ENCODE data around the gene SCARF2. TPM values are rescaled to one million over a fixed set of nuclear protein-coding genes. Genes with fewer than 3 reads are reported as not detected.

Gene SCARF2
- total RNA-seq, 1 experiment from 2014 or later: 1.4 TPM

DNA sequence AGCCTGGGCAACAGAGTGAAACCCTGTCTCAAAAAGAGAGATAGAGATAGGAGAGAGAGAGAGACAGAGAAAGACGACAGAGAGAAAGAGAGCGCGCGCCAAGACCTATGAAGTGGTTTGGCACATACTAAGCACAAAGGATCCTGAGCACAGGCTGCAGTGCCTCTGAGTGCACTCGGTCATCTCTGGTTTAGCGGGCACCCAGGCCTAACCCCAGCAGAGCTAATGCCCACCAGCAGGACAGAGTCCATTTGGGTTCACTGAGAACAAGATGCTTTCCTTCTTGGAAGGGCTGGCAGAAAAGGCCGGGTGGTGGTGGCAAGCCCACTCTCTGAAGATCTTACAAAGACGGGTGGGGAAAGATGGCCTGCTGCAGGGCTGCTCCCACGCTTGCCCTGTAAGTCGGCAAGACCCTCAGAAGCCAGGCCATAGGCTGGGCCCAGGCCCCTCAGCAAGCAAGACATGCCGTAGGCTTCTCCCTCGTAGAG lies 3.3 kb downstream of the SCARF2 start:
- Histone ChIP-seq H3K27ac (ENCODE audit: low read depth, low read length, poor library complexity, severe bottlenecking) (no peak overlapping the region), H3K36me3 (ENCODE audit: insufficient read depth, low read length, poor library complexity, severe bottlenecking) (no peaks in the 10 kb centered on the region), H3K4me3 (ENCODE audit: low read depth, low read length, poor library complexity, severe bottlenecking) (no peak overlapping the region), H3K9me3 (ENCODE audit: low read depth, low read length, poor library complexity, severe bottlenecking) (no peaks in the 10 kb centered on the region), H3K27me3 (replicated peaks; ENCODE audit: insufficient read depth, low read depth, low read length, poor library complexity) (peaks cover 10% of the 10 kb centered on the region), H3K4me1 (ENCODE audit: insufficient read depth, low read length, poor library complexity, severe bottlenecking) (peaks cover 9% of the 10 kb centered on the region)
- POLR2A ChIA-PET (ENCODE audit: low non-redundant PET): no interaction called here
- no peak for TF ChIP-seq EZH2 (IDR thresholded peaks at IDR 0.05; ENCODE audit: borderline replicate concordance, low read depth, low read length, poor library complexity, severe bottlenecking)
- TF ChIP-seq, protein P1, sequence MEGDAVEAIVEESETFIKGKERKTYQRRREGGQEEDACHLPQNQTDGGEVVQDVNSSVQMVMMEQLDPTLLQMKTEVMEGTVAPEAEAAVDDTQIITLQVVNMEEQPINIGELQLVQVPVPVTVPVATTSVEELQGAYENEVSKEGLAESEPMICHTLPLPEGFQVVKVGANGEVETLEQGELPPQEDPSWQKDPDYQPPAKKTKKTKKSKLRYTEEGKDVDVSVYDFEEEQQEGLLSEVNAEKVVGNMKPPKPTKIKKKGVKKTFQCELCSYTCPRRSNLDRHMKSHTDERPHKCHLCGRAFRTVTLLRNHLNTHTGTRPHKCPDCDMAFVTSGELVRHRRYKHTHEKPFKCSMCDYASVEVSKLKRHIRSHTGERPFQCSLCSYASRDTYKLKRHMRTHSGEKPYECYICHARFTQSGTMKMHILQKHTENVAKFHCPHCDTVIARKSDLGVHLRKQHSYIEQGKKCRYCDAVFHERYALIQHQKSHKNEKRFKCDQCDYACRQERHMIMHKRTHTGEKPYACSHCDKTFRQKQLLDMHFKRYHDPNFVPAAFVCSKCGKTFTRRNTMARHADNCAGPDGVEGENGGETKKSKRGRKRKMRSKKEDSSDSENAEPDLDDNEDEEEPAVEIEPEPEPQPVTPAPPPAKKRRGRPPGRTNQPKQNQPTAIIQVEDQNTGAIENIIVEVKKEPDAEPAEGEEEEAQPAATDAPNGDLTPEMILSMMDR (conservative IDR thresholded peaks at IDR 0.05; ENCODE audit: low read depth, low read length): no peak
- no peak for DNase-seq (ENCODE audit: low spot score)
- CTCF ChIA-PET: interaction anchor here (0.6 kb wide), 1 partner anchor 28 kb away, joined by 6 read pairs; no protein-coding TSS in a partner anchor
- intact Hi-C loops (cut with micrococcal nuclease; ENCODE audit: unreplicated experiment): loop anchor here (5.0 kb wide), 1 partner anchor 63 kb away; the partner anchor contains the start of gene KLHL22
- BruUV-seq (replicated peaks): no TSS peak

DNA sequence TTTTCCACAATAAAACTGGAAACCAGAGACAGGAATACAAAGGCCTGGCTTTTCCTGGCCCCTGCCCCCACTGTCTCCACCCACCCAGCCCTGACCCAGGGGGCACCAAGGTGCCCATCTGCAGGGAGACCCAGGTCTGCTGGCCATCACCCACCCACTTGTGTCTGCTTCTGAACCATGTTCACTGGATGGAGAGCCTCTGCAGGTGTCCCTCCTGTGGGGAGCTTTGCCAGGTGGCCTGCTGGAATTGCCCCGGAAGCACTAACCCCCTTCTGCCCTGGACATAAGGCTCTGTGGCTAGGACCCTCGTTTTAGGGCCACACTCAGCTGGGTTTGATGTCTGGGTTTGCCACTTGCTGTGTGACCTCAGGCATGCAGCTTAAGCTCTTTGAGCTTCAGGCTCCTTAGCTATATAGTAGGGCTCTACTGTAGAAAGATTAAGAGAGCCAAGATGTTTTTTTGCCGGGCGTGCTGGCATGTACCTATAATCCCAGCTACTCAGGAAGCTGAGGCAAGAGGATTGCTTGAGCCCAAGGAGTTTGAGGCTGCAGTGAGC lies 3.9 kb downstream of the SCARF2 start:
- intact Hi-C loops (cut with micrococcal nuclease; ENCODE audit: unreplicated experiment): loop anchor here (5.0 kb wide), 1 partner anchor 64 kb away; the partner anchor contains the start of gene KLHL22
- CTCF ChIA-PET: interaction anchor here (0.6 kb wide), 1 partner anchor 28 kb away, joined by 6 read pairs; no protein-coding TSS in a partner anchor
- DNase-seq (ENCODE audit: low spot score): no peak
- TF ChIP-seq EZH2 (IDR thresholded peaks at IDR 0.05; ENCODE audit: borderline replicate concordance, low read depth, low read length, poor library complexity, severe bottlenecking): no peak
- TF ChIP-seq, protein P1 (conservative IDR thresholded peaks at IDR 0.05; ENCODE audit: low read depth, low read length): no peak
- Histone ChIP-seq H3K27ac (ENCODE audit: low read depth, low read length, poor library complexity, severe bottlenecking) (no peak overlapping the region), H3K27me3 (replicated peaks; ENCODE audit: insufficient read depth, low read depth, low read length, poor library complexity) (peaks cover 10% of the 10 kb centered on the region), H3K36me3 (ENCODE audit: insufficient read depth, low read length, poor library complexity, severe bottlenecking) (no peaks in the 10 kb centered on the region), H3K9me3 (ENCODE audit: low read depth, low read length, poor library complexity, severe bottlenecking) (no peaks in the 10 kb centered on the region), H3K4me3 (ENCODE audit: low read depth, low read length, poor library complexity, severe bottlenecking) (no peak overlapping the region), H3K4me1 (ENCODE audit: insufficient read depth, low read length, poor library complexity, severe bottlenecking) (peaks cover 9% of the 10 kb centered on the region)
- POLR2A ChIA-PET (ENCODE audit: low non-redundant PET): no interaction called here
- no TSS peak for BruUV-seq (replicated peaks)

DNA sequence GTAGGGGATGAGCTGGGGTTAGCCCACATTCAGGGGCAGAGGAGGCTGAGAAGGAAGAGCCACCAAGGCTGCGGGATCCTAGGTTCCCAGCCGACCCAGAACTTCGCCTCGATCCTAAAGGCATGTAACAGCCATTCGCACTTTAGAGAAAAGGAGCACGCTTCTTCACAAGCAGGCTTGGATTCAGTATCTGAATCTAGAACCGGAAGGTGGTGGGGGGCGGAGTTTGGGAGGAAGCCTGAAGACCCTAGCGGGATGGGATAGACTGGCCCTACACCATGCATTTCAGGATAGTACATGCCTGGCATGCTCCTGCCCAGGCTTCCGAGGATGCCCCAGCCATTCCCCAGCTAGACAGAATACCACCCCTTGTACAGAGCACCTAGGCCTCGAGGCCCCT lies 4.4 kb downstream of the SCARF2 start:
- intact Hi-C loops (cut with micrococcal nuclease; ENCODE audit: unreplicated experiment): loop anchor here (5.0 kb wide), 1 partner anchor 64 kb away; the partner anchor contains the start of gene KLHL22
- Histone ChIP-seq H3K36me3 (ENCODE audit: insufficient read depth, low read length, poor library complexity, severe bottlenecking) (no peaks in the 10 kb centered on the region), H3K4me3 (ENCODE audit: low read depth, low read length, poor library complexity, severe bottlenecking) (no peak overlapping the region), H3K27me3 (replicated peaks; ENCODE audit: insufficient read depth, low read depth, low read length, poor library complexity) (peaks cover 10% of the 10 kb centered on the region), H3K9me3 (ENCODE audit: low read depth, low read length, poor library complexity, severe bottlenecking) (no peaks in the 10 kb centered on the region), H3K27ac (ENCODE audit: low read depth, low read length, poor library complexity, severe bottlenecking) (no peak overlapping the region), H3K4me1 (ENCODE audit: insufficient read depth, low read length, poor library complexity, severe bottlenecking) (peaks cover 9% of the 10 kb centered on the region)
- no TSS peak for BruUV-seq (replicated peaks)
- POLR2A ChIA-PET (ENCODE audit: low non-redundant PET): no interaction called here
- no peak for DNase-seq (ENCODE audit: low spot score)
- no peak for TF ChIP-seq EZH2 (IDR thresholded peaks at IDR 0.05; ENCODE audit: borderline replicate concordance, low read depth, low read length, poor library complexity, severe bottlenecking)
- TF ChIP-seq, protein P1 (conservative IDR thresholded peaks at IDR 0.05; ENCODE audit: low read depth, low read length): no peak
- CTCF ChIA-PET: no interaction called here
